H1 (cell line): ENCODE measurements around the gene MEX3D. TPM values are rescaled to one million over a fixed set of nuclear protein-coding genes. Genes with fewer than 3 reads are reported as not detected.

ENCODE experiments used
- CTCF ChIA-PET: fragments of 300-600 bp; sonication (Branson Sonifier 250); formaldehyde crosslinking; loops from one replicate; lab custom pipeline; 2021; ENCODE audit not compliant: partially characterized antibody; lab: Charles Lee
- POLR2A ChIA-PET: fragments of 300-600 bp; sonication (Branson Sonifier 250); formaldehyde crosslinking; loops from one replicate; lab custom pipeline; 2021; ENCODE audit warnings: inconsistent platforms; ENCODE audit not compliant: partially characterized antibody; lab: Charles Lee
- DNase-seq, 2 experiments: peaks; one replicate each; pipeline versions ENCODE4 v3.0.0 to v3.0.0-alpha.2; 2010 to 2022; ENCODE audit warnings: low spot score in 2 of 2, low read depth in 1 of 2, mixed read lengths in 1 of 2
- FAIRE-seq: peaks from 2 replicates; lab custom pipeline; 2011; peaks lifted over from hg19 to GRCh38; lab: Jason Lieb, UNC
- H2AFZ ChIP-seq: 2 replicates; pipeline ENCODE4 v1.8.1; 2012; ENCODE audit warnings: low read length, inconsistent platforms
- H2AK5ac ChIP-seq: 2 replicates; pipeline ENCODE4 v1.6.1; 2013; ENCODE audit warnings: low read depth, low read length
- H2BK120ac ChIP-seq: replicated peaks from 2 replicates; pipeline ENCODE3; 2013; ENCODE audit warnings: low read depth, low read length, inconsistent platforms
- H2BK12ac ChIP-seq: 2 replicates; pipeline ENCODE4 v1.6.1; 2013; ENCODE audit warnings: low read depth, low read length
- H2BK15ac ChIP-seq: 2 replicates; pipeline ENCODE4 v1.6.1; 2013; ENCODE audit warnings: low read length
- H2BK20ac ChIP-seq: 2 replicates; pipeline ENCODE4 v1.6.1; 2013; ENCODE audit warnings: low read length
- H2BK5ac ChIP-seq: 2 replicates; pipeline ENCODE4 v1.6.1; 2013; ENCODE audit warnings: low read depth, low read length
- H3K14ac ChIP-seq: 2 replicates; pipeline ENCODE4 v1.6.1; 2013; ENCODE audit warnings: inconsistent platforms; ENCODE audit not compliant: insufficient read length
- H3K18ac ChIP-seq: 2 replicates; pipeline ENCODE4 v1.6.1; 2013; ENCODE audit warnings: low read length; ENCODE audit errors: extremely low read depth
- H3K23ac ChIP-seq: 2 replicates; pipeline ENCODE4 v1.6.1; 2013; ENCODE audit warnings: inconsistent platforms; ENCODE audit not compliant: insufficient read length
- H3K23me2 ChIP-seq: 2 replicates; pipeline ENCODE4 v1.6.1; 2013; ENCODE audit warnings: low read depth, low read length
- H3K27ac ChIP-seq: 2 replicates; pipeline ENCODE4 v1.6.1; 2011; ENCODE audit warnings: low read depth, low read length, inconsistent platforms
- H3K27me3 ChIP-seq, 4 experiments: replicated peaks in 1 of 4; 1 replicate in 1 of 4; 2 replicates in 3 of 4; pipeline versions ENCODE4 v1.6.1 to v1.8.1; 2011 to 2013; ENCODE audit warnings: low read length in 3 of 4, mild to moderate bottlenecking in 3 of 4, inconsistent platforms in 2 of 4, mixed read lengths in 2 of 4, moderate library complexity in 1 of 4; ENCODE audit not compliant: control insufficient read depth in 3 of 4, insufficient read depth in 3 of 4; ENCODE audit errors: extremely low read depth in 1 of 4
- H3K36me3 ChIP-seq, 4 experiments: 2 replicates each; pipeline versions ENCODE4 v1.6.1 to v1.8.1; 2011 to 2013; ENCODE audit warnings: mild to moderate bottlenecking in 4 of 4, low read length in 3 of 4, moderate library complexity in 2 of 4, control low read depth in 1 of 4, inconsistent platforms in 1 of 4; ENCODE audit not compliant: insufficient read depth in 4 of 4, control insufficient read depth in 2 of 4
- H3K4ac ChIP-seq: replicated peaks from 2 replicates; pipeline ENCODE3; 2013; ENCODE audit warnings: low read length, low read depth, mixed read lengths, inconsistent platforms; ENCODE audit not compliant: insufficient read length
- H3K4me1 ChIP-seq, 4 experiments: replicated peaks in 1 of 4; 1 replicate in 1 of 4; 2 replicates in 3 of 4; pipeline versions ENCODE4 v1.6.1 to v1.8.1; 2011 to 2013; ENCODE audit warnings: low read length in 3 of 4, inconsistent platforms in 2 of 4, mixed read lengths in 1 of 4; ENCODE audit not compliant: insufficient read depth in 4 of 4, control insufficient read depth in 3 of 4
- H3K4me2 ChIP-seq, 2 experiments: 2 replicates each; pipeline versions ENCODE4 v1.6.1 to v1.8.1; 2011 to 2013; ENCODE audit warnings: low read depth in 2 of 2, low read length in 2 of 2, control low read depth in 1 of 2, inconsistent platforms in 1 of 2, mild to moderate bottlenecking in 1 of 2; ENCODE audit not compliant: insufficient read depth in 1 of 2
- H3K4me3 ChIP-seq, 4 experiments: fragments of 200-600, 300-600 bp in 1 of 4; sonication (generic), shearing (Covaris generic), sonication (Bioruptor Twin) in 1 of 4; 2 replicates each; pipeline versions ENCODE4 v1.5.1 to v1.8.1; 2011 to 2016; ENCODE audit warnings: low read length in 4 of 4, low read depth in 3 of 4, control low read depth in 2 of 4, inconsistent platforms in 2 of 4, mild to moderate bottlenecking in 2 of 4, mixed read lengths in 1 of 4, moderate library complexity in 1 of 4; ENCODE audit not compliant: insufficient read depth in 2 of 4; ENCODE audit errors: extremely low read depth in 1 of 4
- H3K56ac ChIP-seq: replicated peaks from 2 replicates; pipeline ENCODE3; 2013; ENCODE audit warnings: low read depth, mild to moderate bottlenecking, mixed read lengths, low read length, inconsistent platforms; ENCODE audit not compliant: insufficient read length
- H3K79me1 ChIP-seq: 2 replicates; pipeline ENCODE4 v1.6.1; 2013; ENCODE audit warnings: low read depth, low read length, control low read depth
- H3K79me2 ChIP-seq, 2 experiments: 2 replicates each; pipeline versions ENCODE4 v1.6.1 to v1.8.1; 2012 to 2013; ENCODE audit warnings: low read length in 2 of 2, mild to moderate bottlenecking in 2 of 2, inconsistent platforms in 1 of 2; ENCODE audit not compliant: insufficient read depth in 2 of 2, control insufficient read depth in 1 of 2
- H3K9ac ChIP-seq, 4 experiments: replicated peaks in 1 of 4; 1 replicate in 1 of 4; 2 replicates in 3 of 4; pipeline versions ENCODE4 v1.6.1 to v1.8.1; 2011 to 2013; ENCODE audit warnings: low read depth in 3 of 4, low read length in 3 of 4, control low read depth in 2 of 4, mild to moderate bottlenecking in 2 of 4, moderate library complexity in 2 of 4, inconsistent platforms in 1 of 4; ENCODE audit errors: extremely low read depth in 1 of 4
- H3K9me3 ChIP-seq, 2 experiments: 2 replicates each; pipeline versions ENCODE4 v1.6.1 to v1.8.1; 2012 to 2013; ENCODE audit warnings: mild to moderate bottlenecking in 2 of 2, moderate library complexity in 2 of 2, control low read depth in 1 of 2, inconsistent platforms in 1 of 2, low read depth in 1 of 2, low read length in 1 of 2, mixed read lengths in 1 of 2; ENCODE audit not compliant: insufficient read depth in 2 of 2
- H4K20me1 ChIP-seq, 2 experiments: replicated peaks in 1 of 2; 2 replicates each; pipeline versions ENCODE3 to v1.8.1; 2011 to 2013; ENCODE audit warnings: inconsistent platforms in 2 of 2, low read length in 2 of 2, mild to moderate bottlenecking in 1 of 2; ENCODE audit not compliant: insufficient read depth in 2 of 2, control insufficient read depth in 1 of 2
- H4K5ac ChIP-seq: 2 replicates; pipeline ENCODE4 v1.6.1; 2013; ENCODE audit warnings: low read length, low read depth, mixed read lengths, inconsistent platforms; ENCODE audit not compliant: insufficient read length
- H4K8ac ChIP-seq: 2 replicates; pipeline ENCODE4 v1.8.0; 2013; ENCODE audit warnings: mild to moderate bottlenecking, moderate library complexity, low read length, inconsistent platforms; ENCODE audit not compliant: insufficient read depth; ENCODE audit errors: extremely low read depth
- H4K91ac ChIP-seq: replicated peaks from 2 replicates; pipeline ENCODE3; 2013; ENCODE audit warnings: low read length, mixed read lengths, inconsistent platforms; ENCODE audit not compliant: insufficient read length
- ATF2 ChIP-seq: IDR thresholded peaks from 2 replicates; pipeline ENCODE4 v1.6.1; 2012; ENCODE audit warnings: low read length, inconsistent platforms
- CBX5 ChIP-seq: fragments of 300-800, 300-1000 bp; sonication (generic); IDR thresholded peaks from 2 replicates; pipeline ENCODE4 v1.7.1; 2016; ENCODE audit warnings: antibody characterized with exemption, low read length, low read depth
- SIX5 ChIP-seq: IDR thresholded peaks from 2 replicates; pipeline ENCODE4 v1.6.1; 2011; ENCODE audit warnings: mild to moderate bottlenecking, low read depth, low read length
- TAF1 ChIP-seq: IDR thresholded peaks from 2 replicates; pipeline ENCODE4 v1.6.1; 2011; ENCODE audit warnings: mild to moderate bottlenecking, low read depth, low read length
- TAF7 ChIP-seq: optimal IDR thresholded peaks from 2 replicates; pipeline ENCODE3; 2011; ENCODE audit warnings: low read depth, mild to moderate bottlenecking, inconsistent platforms, low read length, moderate library complexity, borderline replicate concordance
- TEAD4 ChIP-seq: IDR thresholded peaks from 2 replicates; pipeline ENCODE4 v1.6.1; 2012; ENCODE audit warnings: low read depth, low read length, inconsistent platforms, mixed read lengths
- WGBS, 2 experiments: shearing (Covaris generic) in 1 of 2; methylation state at CpG; one replicate each; pipeline versions ENCODE4 v1.1.6 to v1.1.7; 2013 to 2015; ENCODE audit warnings: low lambda C conversion rate in 2 of 2, mixed read lengths in 2 of 2, inconsistent platforms in 1 of 2, low coverage in 1 of 2, missing lambda C conversion rate in 1 of 2; ENCODE audit not compliant: insufficient replicate concordance in 2 of 2, insufficient coverage in 1 of 2, insufficient read length in 1 of 2; ENCODE audit errors: extremely low coverage in 1 of 2, missing lambda C conversion rate in 1 of 2; 5-methylcytosine and 5-hydroxymethylcytosine counted together
- polyA plus RNA-seq, 7 experiments: library from polyadenylated mRNA; depleted of rRNA in 3 of 7; stranded (reverse) in 5 of 7; unstranded in 2 of 7; fragments of >200 nt in 5 of 7; fragments of 200-250 nt in 2 of 7; gene quantifications; 1 replicate in 5 of 7; 2 replicates in 1 of 7; 4 replicates in 1 of 7; pipeline versions ENCODE4 v1.2.1 to v1.2.3, GENCODE V29; 2011 to 2013; ENCODE audit warnings: missing spikeins in 2 of 7, mixed read lengths in 2 of 7
- total RNA-seq: library from RNA; stranded (reverse); fragmentation: NEBNext Ultra II Directional; extraction: Animal tissue kit (Norgen Biotek cat#: 25700); gene quantifications from 2 replicates; pipeline ENCODE4 v1.2.1, GENCODE V29; 2021

MEX3D gene
- total and polyA plus RNA-seq, 2 of the 8 experiments (the other 6 are each of a cell fraction or from before 2014, with no cell fraction given) = 20.8 to 78.8 TPM

- POLR2A ChIA-PET = interaction anchor here (1.9 kb wide), 1 partner anchor 15 kb away, joined by 4 read pairs; no protein-coding TSS in a partner anchor
- no peaks in the 10 kb centered on the region; a peak in 1 of 7 replicates for H3K4me1 ChIP-seq
- H3K27ac ChIP-seq = no peak overlapping the region
- FAIRE-seq (no peak), DNase-seq (no peak)
- H3K9me3 ChIP-seq = no peaks in the 10 kb centered on the region
- no peak overlapping the region for H3K23ac ChIP-seq
- H3K4me3 ChIP-seq = no peak overlapping the region
- H3K79me2 ChIP-seq = peaks cover 3 to 61% of the 10 kb centered on the region in 2 experiments
- H4K5ac ChIP-seq = no peak overlapping the region
- H4K20me1 ChIP-seq = peaks cover 29 to 45% of the 10 kb centered on the region in 2 experiments
- H3K27me3 ChIP-seq = no peaks in the 10 kb centered on the region
- no peak overlapping the region for H4K91ac ChIP-seq
- no peak overlapping the region for H3K14ac ChIP-seq
- H2AFZ ChIP-seq = no peak overlapping the region
- no peak overlapping the region for H2BK120ac ChIP-seq
- H3K18ac ChIP-seq = no peak overlapping the region
- no peak overlapping the region for H3K4ac ChIP-seq
- peaks cover 22% of the 10 kb centered on the region for H3K79me1 ChIP-seq
- CTCF ChIA-PET = interaction anchor here (1.8 kb wide), 1 partner anchor 14 kb away, joined by 8 read pairs; no protein-coding TSS in a partner anchor
- H2BK12ac ChIP-seq = no peak overlapping the region
- no peak overlapping the region for H3K4me2 ChIP-seq
- no peak overlapping the region for H3K9ac ChIP-seq
- H2BK5ac ChIP-seq = no peak overlapping the region; the same call in 1 of the 2 replicates
- H2BK15ac ChIP-seq = no peak overlapping the region
- no peaks in the 10 kb centered on the region for H3K23me2 ChIP-seq
- peaks cover 0 to 15% (median 0%) of the 10 kb centered on the region in 4 experiments; a peak in 6 of 8 replicates for H3K36me3 ChIP-seq
- H2AK5ac ChIP-seq = no peak overlapping the region
- H4K8ac ChIP-seq = no peak overlapping the region
- no peak overlapping the region for H2BK20ac ChIP-seq
- H3K56ac ChIP-seq = no peak overlapping the region
- 96% methylated on average over 24 of the region's 25 CpGs; no CpG with 5 or more reads in 1 of the 2 experiments for whole genome bisulfite sequencing, 2 experiments
- TF ChIP-seq ATF2 (no peak), CBX5 (no peak), TEAD4 (no peak), TAF7 (no peak), SIX5 (no peak), TAF1 (no peak)
These were observed 7.7 kb downstream of the MEX3D start for GRCh38 chr19:1560286-1560882.
